B cell (primary cell): ENCODE results near the gene UBXN6. TPM values are rescaled to one million over a fixed set of nuclear protein-coding genes. Genes with fewer than 3 reads are reported as not detected.

Experiments used
- ATAC-seq: fragments of 200-7000 bp; cut with Tn5 transposase; one replicate; pipeline ENCODE4 v1.10.0; 2021; ENCODE audit warnings: low read depth, mild to moderate bottlenecking, moderate number of reproducible peaks, moderate library complexity
- CTCF ChIA-PET: fragments of 350-600 bp; sonication (Branson Sonifier 250); formaldehyde crosslinking; loops from one replicate; lab custom pipeline; 2021; ENCODE audit warnings: antibody characterized with exemption, inconsistent platforms; lab: Charles Lee
- POLR2A ChIA-PET: fragments of 350-600 bp; sonication (Branson Sonifier 250); formaldehyde crosslinking; loops from one replicate; lab custom pipeline; 2021; ENCODE audit warnings: antibody characterized with exemption; lab: Charles Lee
- DNase-seq: peaks from one replicate; pipeline ENCODE4 v3.0.0; 2013
- H2AFZ ChIP-seq: 2 replicates; pipeline ENCODE4 v1.6.1; 2012; ENCODE audit warnings: mild to moderate bottlenecking, low read depth, low read length; ENCODE audit not compliant: insufficient read depth, poor library complexity, severe bottlenecking
- H3K27ac ChIP-seq, 2 donors: 1 replicate in 1 of 2; 2 replicates in 1 of 2; pipeline ENCODE4 v1.5.1; 2012 to 2013; ENCODE audit warnings: low read length in 2 of 2, mild to moderate bottlenecking in 2 of 2, moderate library complexity in 1 of 2
- H3K27me3 ChIP-seq, 4 experiments: fragments of 200-600 bp in 1 of 4; sonication (generic) in 1 of 4; replicated peaks in 1 of 4; 1 replicate in 2 of 4; 2 replicates in 2 of 4; pipeline versions ENCODE4 v1.6.1 to v1.7.0; 2013 to 2016; ENCODE audit warnings: low read length in 3 of 4, mild to moderate bottlenecking in 2 of 4, mixed read lengths in 1 of 4, moderate library complexity in 1 of 4; ENCODE audit not compliant: insufficient read depth in 4 of 4, control insufficient read depth in 3 of 4; ENCODE audit errors: control extremely low read depth in 1 of 4
- H3K36me3 ChIP-seq, 2 experiments: replicated peaks in 1 of 2; 1 replicate in 1 of 2; 2 replicates in 1 of 2; pipeline versions ENCODE4 v1.6.1 to v1.7.1; 2013; ENCODE audit warnings: low read length in 1 of 2; ENCODE audit not compliant: insufficient read depth in 2 of 2, control insufficient read depth in 1 of 2; ENCODE audit errors: control extremely low read depth in 1 of 2, extremely low read depth in 1 of 2
- H3K4me1 ChIP-seq, 2 donors: fragments of 200-600 bp in 1 of 2; sonication (generic) in 1 of 2; 1 replicate in 1 of 2; 2 replicates in 1 of 2; pipeline versions ENCODE4 v1.5.1 to v1.6.1; 2013 to 2017; ENCODE audit warnings: low read length in 2 of 2; ENCODE audit not compliant: control insufficient read depth in 2 of 2, insufficient read depth in 2 of 2
- H3K4me2 ChIP-seq: replicated peaks from 2 replicates; pipeline ENCODE3; 2012; ENCODE audit warnings: mild to moderate bottlenecking, low read depth, low read length; ENCODE audit not compliant: poor library complexity, severe bottlenecking
- H3K4me3 ChIP-seq, 5 experiments: fragments of 200-600 bp in 1 of 5; sonication (generic) in 1 of 5; 1 replicate in 3 of 5; 2 replicates in 2 of 5; pipeline versions ENCODE4 v1.5.1 to v1.7.0; 2011 to 2016; ENCODE audit warnings: low read length in 4 of 5, mild to moderate bottlenecking in 4 of 5, low read depth in 2 of 5, control low read depth in 1 of 5, moderate library complexity in 1 of 5; ENCODE audit not compliant: insufficient read depth in 1 of 5; ENCODE audit errors: control extremely low read depth in 1 of 5, extremely low read depth in 1 of 5
- H3K79me2 ChIP-seq: fragments of 200-600 bp; sonication (generic); one replicate; pipeline ENCODE4 v1.6.0; 2016; ENCODE audit warnings: low read length; ENCODE audit not compliant: control insufficient read depth, insufficient read depth
- H3K9ac ChIP-seq: fragments of 200-600 bp; sonication (generic); 2 replicates; pipeline ENCODE4 v1.6.1; 2017; ENCODE audit warnings: mild to moderate bottlenecking, low read length, moderate library complexity
- H3K9me3 ChIP-seq, 3 donors: one replicate each; pipeline versions ENCODE4 v1.6.1 to v1.7.1; 2013; ENCODE audit warnings: low read length in 2 of 3; ENCODE audit not compliant: control insufficient read depth in 2 of 3, insufficient read depth in 1 of 3; ENCODE audit errors: control extremely low read depth in 1 of 3
- H4K20me1 ChIP-seq: 2 replicates; pipeline ENCODE4 v1.6.0; 2012; ENCODE audit warnings: mild to moderate bottlenecking, low read length; ENCODE audit not compliant: insufficient read depth, control insufficient read depth, poor library complexity, severe bottlenecking
- H3K27ac Mint-ChIP-seq: one replicate; pipeline ENCODE4 v1.8.0; 2021; ENCODE audit warnings: mixed read lengths
- H3K27me3 Mint-ChIP-seq: one replicate; pipeline ENCODE4 v1.8.0; 2021; ENCODE audit warnings: mixed read lengths
- H3K4me1 Mint-ChIP-seq: one replicate; pipeline ENCODE4 v1.8.0; 2021; ENCODE audit warnings: mixed read lengths
- H3K4me3 Mint-ChIP-seq: one replicate; pipeline ENCODE4 v1.8.0; 2021; ENCODE audit warnings: mixed read lengths
- H3K9me3 Mint-ChIP-seq: one replicate; pipeline ENCODE4 v1.8.0; 2022; ENCODE audit warnings: mixed read lengths; ENCODE audit not compliant: insufficient read depth
- EZH2 ChIP-seq: IDR thresholded peaks from 2 replicates; pipeline ENCODE4 v1.6.1; 2012; ENCODE audit warnings: borderline replicate concordance, low read depth, mild to moderate bottlenecking, moderate library complexity, low read length; ENCODE audit not compliant: insufficient read depth, poor library complexity, severe bottlenecking
- WGBS: methylation state at CpG from one replicate; pipeline ENCODE4 v1.1.5; 2013; ENCODE audit warnings: missing lambda C conversion rate; ENCODE audit not compliant: insufficient coverage; 5-methylcytosine and 5-hydroxymethylcytosine counted together
- intact Hi-C: fragments of 100-400 bp; cut with micrococcal nuclease; formaldehyde crosslinking; loops from one replicate; pipeline ENCODE4 v1.10.0; 2022
- polyA plus RNA-seq: library from polyadenylated mRNA; depleted of rRNA; stranded (reverse); fragments of >200 nt; gene quantifications from 2 replicates; pipeline ENCODE4 v1.2.3, GENCODE V29; 2012
- total RNA-seq, 2 donors: library from RNA; stranded (reverse); fragments of 120-200 nt in 1 of 2; gene quantifications; 1 replicate in 1 of 2; 2 replicates in 1 of 2; pipeline versions ENCODE4 v1.2.3 to v1.2.4, GENCODE V29; 2013 to 2022
- TF ChIP-seq, protein P1 (sequence below): fragments of 200-600 bp; IDR thresholded peaks from one replicate; pipeline ENCODE4 v1.8.0; 2022; ENCODE audit warnings: antibody characterized with exemption, mild to moderate bottlenecking

The UBXN6 gene
- total and polyA plus RNA-seq, 2 donors (not counting 1 experiment from before 2014, with no cell fraction given), result 75.8 to 76.6 TPM

DNA sequence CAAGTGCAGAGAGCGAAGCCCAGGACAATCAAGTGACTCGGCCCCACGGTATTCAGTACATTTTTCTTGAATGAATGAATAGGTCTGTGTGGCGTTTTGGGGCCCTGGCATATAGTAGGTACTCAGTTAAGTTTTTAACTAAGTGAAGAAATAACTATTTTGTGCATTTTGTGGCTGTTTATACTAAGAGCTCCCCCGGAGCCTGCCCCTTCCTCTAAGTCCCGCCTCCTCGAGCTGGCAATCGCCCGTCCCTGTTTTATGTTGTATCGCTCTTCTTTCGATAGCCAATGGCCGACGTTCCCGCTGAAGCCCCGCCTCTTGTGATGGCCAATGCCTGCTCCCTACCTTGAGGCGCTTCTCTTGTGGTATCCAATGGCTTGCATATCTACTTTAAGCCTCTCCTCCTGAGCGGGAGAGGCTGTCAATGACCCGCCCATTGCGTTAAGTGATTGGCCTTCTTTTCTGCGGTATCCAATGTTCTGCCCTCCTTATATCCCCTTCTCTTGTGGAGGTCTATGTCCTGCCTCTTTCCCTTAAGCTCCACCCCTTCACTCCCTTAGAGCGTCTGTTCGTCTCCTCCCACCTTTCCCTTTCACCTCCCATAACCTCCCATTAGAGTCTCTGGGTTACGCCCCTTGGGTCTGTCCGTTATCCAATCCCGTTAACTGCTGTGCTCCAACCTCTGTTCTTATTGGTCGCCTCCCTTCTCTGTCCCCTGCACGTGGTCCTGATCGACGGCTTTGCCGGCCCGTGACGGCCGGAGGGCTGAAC, 14.0 kb upstream of the UBXN6 start:
- H3K9me3 Mint-ChIP-seq, result no peaks in the 10 kb centered on the region
- no peaks in the 10 kb centered on the region for H3K27me3 ChIP-seq
- ATAC-seq (peak; percentile 85), DNase-seq (peak; percentile 100)
- ChIA-PET POLR2A (interaction anchor here (0.6 to 1.9 kb wide), 9 partner anchors 10 to 1640 kb away, joined by 3 to 11 read pairs (median 4); partner anchors contain the start of genes CHAF1A, FEM1A, MPND and MRPL54), CTCF (interaction anchor here (0.7 to 1.7 kb wide), 10 partner anchors 11 to 225 kb away, joined by 3 to 7 read pairs (median 3); partner anchors contain the start of genes CHAF1A, SH3GL1 and YJU2)
- peaks cover 20 to 31% of the 10 kb centered on the region in 2 donors for H3K4me1 ChIP-seq
- H3K4me3 ChIP-seq, result peak overlapping the region; percentile 76 to 98 (median 85)
- H3K27ac Mint-ChIP-seq, result no peak overlapping the region
- H3K27ac ChIP-seq, result peak overlapping the region; percentile 68 to 74
- peaks cover 26% of the 10 kb centered on the region for H3K79me2 ChIP-seq
- peaks cover 0 to 10% of the 10 kb centered on the region in 2 experiments for H3K36me3 ChIP-seq
- under 1% methylated on average over 33 of the region's 33 CpGs for WGBS
- peaks cover 22% of the 10 kb centered on the region for H3K4me1 Mint-ChIP-seq
- no peak overlapping the region for H3K4me3 Mint-ChIP-seq
- TF ChIP-seq, protein P1, sequence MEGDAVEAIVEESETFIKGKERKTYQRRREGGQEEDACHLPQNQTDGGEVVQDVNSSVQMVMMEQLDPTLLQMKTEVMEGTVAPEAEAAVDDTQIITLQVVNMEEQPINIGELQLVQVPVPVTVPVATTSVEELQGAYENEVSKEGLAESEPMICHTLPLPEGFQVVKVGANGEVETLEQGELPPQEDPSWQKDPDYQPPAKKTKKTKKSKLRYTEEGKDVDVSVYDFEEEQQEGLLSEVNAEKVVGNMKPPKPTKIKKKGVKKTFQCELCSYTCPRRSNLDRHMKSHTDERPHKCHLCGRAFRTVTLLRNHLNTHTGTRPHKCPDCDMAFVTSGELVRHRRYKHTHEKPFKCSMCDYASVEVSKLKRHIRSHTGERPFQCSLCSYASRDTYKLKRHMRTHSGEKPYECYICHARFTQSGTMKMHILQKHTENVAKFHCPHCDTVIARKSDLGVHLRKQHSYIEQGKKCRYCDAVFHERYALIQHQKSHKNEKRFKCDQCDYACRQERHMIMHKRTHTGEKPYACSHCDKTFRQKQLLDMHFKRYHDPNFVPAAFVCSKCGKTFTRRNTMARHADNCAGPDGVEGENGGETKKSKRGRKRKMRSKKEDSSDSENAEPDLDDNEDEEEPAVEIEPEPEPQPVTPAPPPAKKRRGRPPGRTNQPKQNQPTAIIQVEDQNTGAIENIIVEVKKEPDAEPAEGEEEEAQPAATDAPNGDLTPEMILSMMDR, result no peak
- no peak for TF ChIP-seq EZH2
- H3K9ac ChIP-seq, result peak overlapping the region; percentile 74
- no peaks in the 10 kb centered on the region for H3K9me3 ChIP-seq
- peak overlapping the region; percentile 80 for H2AFZ ChIP-seq
- H3K27me3 Mint-ChIP-seq, result no peaks in the 10 kb centered on the region
- H4K20me1 ChIP-seq, result peaks cover 20% of the 10 kb centered on the region
- peak overlapping the region; percentile 99 for H3K4me2 ChIP-seq
- intact Hi-C loops, result loop anchor here (1.0 to 10.0 kb wide), 11 partner anchors 14 to 1153 kb away; partner anchors contain the start of genes CHAF1A, DOHH, EEF2 and FZR1

DNA sequence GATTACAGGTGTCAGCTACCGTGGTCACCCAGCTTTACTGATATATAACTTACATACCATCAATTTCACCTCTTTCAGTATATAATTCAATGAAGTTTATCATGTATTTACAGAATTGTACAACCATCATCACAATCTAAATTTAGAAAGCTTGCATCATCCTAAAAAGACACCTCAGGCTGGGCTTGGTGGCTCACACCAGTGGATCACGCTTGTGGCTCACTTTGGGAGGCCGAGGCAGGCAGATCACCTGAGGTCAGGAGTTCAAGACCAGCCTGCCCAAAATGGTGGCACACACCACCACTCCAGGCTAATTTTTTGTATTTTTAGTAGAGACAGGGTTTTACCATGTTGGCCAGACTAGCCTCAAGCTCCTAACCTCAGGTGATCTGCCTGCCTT, 10.2 kb upstream of the UBXN6 start:
- Mint-ChIP-seq H3K4me3 (no peak overlapping the region), H3K4me1 (peaks cover 4% of the 10 kb centered on the region), H3K9me3 (no peaks in the 10 kb centered on the region), H3K27ac (no peak overlapping the region), H3K27me3 (no peaks in the 10 kb centered on the region)
- DNase-seq (no peak), ATAC-seq (no peak)
- Histone ChIP-seq H3K4me1 (peaks cover 3 to 10% of the 10 kb centered on the region in 2 donors), H4K20me1 (peaks cover 4% of the 10 kb centered on the region), H2AFZ (no peak overlapping the region), H3K4me2 (no peak overlapping the region), H3K9me3 (no peaks in the 10 kb centered on the region), H3K27ac (no peak overlapping the region), H3K4me3 (no peak overlapping the region), H3K36me3 (no peaks in the 10 kb centered on the region), H3K27me3 (no peaks in the 10 kb centered on the region), H3K79me2 (peaks cover 5% of the 10 kb centered on the region), H3K9ac (no peak overlapping the region)
- CTCF ChIA-PET, result no interaction called here
- POLR2A ChIA-PET, result no interaction called here
- intact Hi-C loops, result no loop called here
- WGBS, result no CpG with 5 or more reads among the region's 3 CpGs
- TF ChIP-seq, protein P1, result no peak
